HG02571 (cell line): ENCODE data around the gene AGL.
"Not testable (repeated sequence)": the region's sequence is repeated elsewhere in the genome, so short reads cannot be mapped to it uniquely, and the experiment has no call there.

Source experiments
- ATAC-seq: cut with Tn5 transposase; IDR thresholded peaks from one replicate; pipeline ENCODE4 v1.9.1; 2021; ENCODE audit warnings: mild to moderate bottlenecking, moderate library complexity; ENCODE audit not compliant: unreplicated experiment

The AGL gene

GRCh38 chr1:99849744-99850458, at the start of gene AGL:
AGL (plus strand) TSS chr1:99850361; CDS start chr1:99851043, 682 bp downstream.
- peak; percentile 98 for ATAC-seq

GRCh38 chr1:99801584-99801983, 48.6 kb upstream of the AGL start:
- no peak for ATAC-seq

- no peak for ATAC-seq
Measured at GRCh38 chr1:99806882-99807281, 43.3 kb upstream of the AGL start.

GRCh38 chr1:99808391-99809115, 41.6 kb upstream of the AGL start:
- peak; percentile 88 for ATAC-seq

- ATAC-seq: no peak
Measured at GRCh38 chr1:99811075-99811474, 39.1 kb upstream of the AGL start.

GRCh38 chr1:99811747-99812146, 38.4 kb upstream of the AGL start:
- ATAC-seq: no peak

GRCh38 chr1:99814373-99814900, 35.7 kb upstream of the AGL start:
- ATAC-seq: no peak

GRCh38 chr1:99816656-99817055, 33.5 kb upstream of the AGL start:
- ATAC-seq: no peak

GRCh38 chr1:99818063-99818699, 32.0 kb upstream of the AGL start:
- ATAC-seq: no peak

- no peak for ATAC-seq
Measured at GRCh38 chr1:99820546-99820945, 29.6 kb upstream of the AGL start.

- ATAC-seq: no peak
Measured at GRCh38 chr1:99825098-99825497, 25.1 kb upstream of the AGL start.

- no peak for ATAC-seq
Measured at GRCh38 chr1:99825702-99826101, 24.5 kb upstream of the AGL start.

- no peak for ATAC-seq
Measured at GRCh38 chr1:99827970-99828369, 22.2 kb upstream of the AGL start.

GRCh38 chr1:99829269-99829668, 20.9 kb upstream of the AGL start:
- ATAC-seq: no peak

- not testable (repeated sequence) for ATAC-seq
Measured at GRCh38 chr1:99833911-99834310, 16.2 kb upstream of the AGL start.

GRCh38 chr1:99836171-99837103, 13.7 kb upstream of the AGL start:
- not testable (repeated sequence) for ATAC-seq

GRCh38 chr1:99840353-99840752, 9.8 kb upstream of the AGL start:
- not testable (repeated sequence) for ATAC-seq

- no peak for ATAC-seq
Measured at GRCh38 chr1:99843760-99844159, 6.4 kb upstream of the AGL start.

GRCh38 chr1:99845201-99845600, 5.0 kb upstream of the AGL start:
- not testable (repeated sequence) for ATAC-seq

GRCh38 chr1:99849413-99849743, 783 bp upstream of the AGL start:
- ATAC-seq: peak; percentile 2
